Prostate gland (tissue), 2 donors: Measurements from ENCODE around the gene CREB3L1.

Source experiments
- CTCF ChIP-seq, 4 experiments: fragments of 200-600 bp in 2 of 4; fragments of 450-650 bp in 2 of 4; sonication (generic) in 2 of 4; IDR thresholded peaks; 1 replicate in 3 of 4; 2 replicates in 1 of 4; pipeline ENCODE4 v1.5.1; 2016 to 2019; ENCODE audit warnings: antibody characterized with exemption in 4 of 4, mild to moderate bottlenecking in 2 of 4, moderate library complexity in 2 of 4
- POLR2A ChIP-seq: fragments of 450-650 bp; IDR thresholded peaks from one replicate; pipeline ENCODE4 v1.6.1; 2016; ENCODE audit warnings: antibody characterized with exemption, mild to moderate bottlenecking
- POLR2AphosphoS5 ChIP-seq: sonication (generic); formaldehyde crosslinking; IDR thresholded peaks from one replicate; pipeline ENCODE4 v1.6.1; 2017; ENCODE audit warnings: antibody characterized with exemption

- no peak for TF ChIP-seq CTCF (IDR thresholded peaks at IDR 0.05)
- no peak for TF ChIP-seq POLR2AphosphoS5
- no peak for TF ChIP-seq POLR2A
These were observed 84.9 kb downstream of the CREB3L1 start for GRCh38 chr11:46362156-46363030.
